Measurements from ENCODE around the gene DROSHA.
A peak's percentile ranks its signal among the peaks of the same experiment; 100 is the strongest.

DROSHA gene

DNA sequence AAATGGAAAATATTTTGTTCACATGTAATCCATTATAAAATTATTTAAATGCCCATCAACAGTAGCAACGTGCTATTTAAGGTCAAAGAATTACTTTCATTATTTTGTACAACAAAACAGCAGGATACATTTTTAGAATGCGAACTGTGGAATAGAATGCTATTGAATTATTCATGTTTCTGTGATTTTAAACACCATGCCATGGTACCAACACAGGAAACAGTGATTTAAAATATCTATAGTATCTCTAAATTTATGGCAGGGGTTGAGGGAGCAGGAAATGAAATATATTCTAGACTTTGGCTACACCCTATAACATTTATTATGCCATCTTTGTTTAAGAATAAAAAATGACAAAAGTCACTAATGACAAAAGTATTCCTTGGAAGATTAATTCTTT lies 62.4 kb downstream of the DROSHA start:
- DNase-seq, result no peak

DNA sequence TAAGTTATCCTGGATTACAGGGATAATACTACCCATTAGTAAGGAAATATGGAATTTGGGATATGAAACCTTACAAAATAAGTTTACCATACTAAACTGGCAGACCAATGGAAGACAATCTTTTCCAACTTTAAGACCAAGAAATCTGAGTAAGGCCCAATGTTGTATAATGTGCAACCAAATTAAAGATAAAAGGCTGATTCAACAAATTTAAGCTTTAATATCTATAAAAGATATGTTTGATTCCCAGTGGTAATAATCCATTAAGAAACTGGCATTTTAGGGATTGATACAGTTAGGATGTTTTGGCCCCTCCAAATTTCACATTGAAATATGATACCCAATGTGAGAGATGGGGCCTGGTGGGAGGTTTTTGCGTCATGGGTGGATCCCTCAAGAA lies 66.6 kb downstream of the DROSHA start:
- DNase-seq, result no peak

DNA sequence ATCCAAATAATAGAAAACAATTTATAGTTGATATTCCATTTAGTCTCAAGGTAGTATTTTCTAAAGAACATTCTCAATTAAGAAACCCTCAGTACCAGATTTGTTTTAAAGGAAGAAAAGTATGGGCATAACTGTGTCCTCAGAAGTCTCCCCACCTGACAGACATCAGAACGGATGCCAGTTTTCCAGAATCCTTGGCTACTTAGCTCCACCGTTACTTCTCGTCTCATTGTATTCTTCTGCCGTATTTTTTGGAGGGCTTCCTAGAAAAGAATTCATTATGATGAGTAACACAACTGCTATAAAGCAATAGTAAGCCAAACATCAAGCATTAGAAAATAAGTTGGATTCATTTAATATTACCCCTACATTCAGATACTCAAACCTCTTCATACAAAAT lies 67.8 kb downstream of the DROSHA start:
- DNase-seq, result no peak

DNA sequence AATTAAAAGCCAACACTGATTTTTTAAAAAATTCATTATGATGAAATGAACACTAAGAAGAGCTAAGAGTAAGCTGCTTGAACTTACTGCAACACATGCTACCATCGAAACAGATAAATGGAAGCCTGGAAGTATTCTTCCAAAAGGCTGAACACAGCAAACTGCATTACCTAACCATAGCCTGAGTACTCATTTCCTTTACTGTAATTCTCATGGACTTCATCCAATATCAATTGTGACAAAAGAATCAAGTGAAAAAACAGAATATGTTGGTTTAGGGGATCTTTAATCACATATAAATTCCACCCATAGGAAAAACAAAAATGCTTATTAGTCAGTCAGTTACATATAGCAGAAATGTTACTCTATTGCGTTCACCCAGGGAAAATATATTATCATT lies 68.5 kb downstream of the DROSHA start:
- no peak for DNase-seq

DNA sequence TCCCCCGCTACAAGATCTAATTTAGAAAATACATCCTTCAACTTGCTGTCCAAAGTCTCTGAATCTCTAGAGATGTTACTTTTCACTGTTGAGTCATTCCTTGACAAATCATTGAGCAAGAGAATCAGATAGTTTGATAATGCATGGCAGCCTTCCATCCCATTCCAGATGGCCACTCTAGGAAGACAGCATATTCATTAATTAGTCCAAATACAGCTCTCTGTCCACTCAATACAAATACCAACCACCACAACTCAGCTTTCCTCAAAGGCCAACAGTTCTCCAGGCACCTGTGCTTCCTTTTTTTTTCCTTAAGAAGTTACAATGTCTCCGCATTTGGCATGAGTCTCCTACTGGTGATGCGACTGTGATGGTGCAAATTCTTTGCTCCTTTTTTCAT lies 72.3 kb downstream of the DROSHA start:
- no peak for DNase-seq

DNA sequence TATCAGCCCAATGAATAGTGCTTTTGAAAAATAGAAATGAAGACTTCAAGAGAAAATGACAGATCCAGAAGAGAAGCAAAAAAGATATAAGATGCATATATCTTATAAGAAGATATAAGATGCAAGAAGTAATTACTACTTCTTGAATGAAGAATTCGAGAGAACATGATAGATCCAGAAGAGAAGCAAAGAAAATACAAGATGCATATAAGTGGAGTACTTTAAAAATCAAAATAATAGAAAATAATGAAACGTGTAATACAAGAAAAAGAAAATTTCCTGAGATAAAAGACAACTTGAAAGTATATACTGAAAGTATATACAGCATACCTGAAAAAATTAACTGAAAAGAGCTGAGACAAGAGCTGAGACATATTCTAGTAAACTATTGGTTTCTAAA lies 76.7 kb downstream of the DROSHA start:
- no peak for DNase-seq

DNA sequence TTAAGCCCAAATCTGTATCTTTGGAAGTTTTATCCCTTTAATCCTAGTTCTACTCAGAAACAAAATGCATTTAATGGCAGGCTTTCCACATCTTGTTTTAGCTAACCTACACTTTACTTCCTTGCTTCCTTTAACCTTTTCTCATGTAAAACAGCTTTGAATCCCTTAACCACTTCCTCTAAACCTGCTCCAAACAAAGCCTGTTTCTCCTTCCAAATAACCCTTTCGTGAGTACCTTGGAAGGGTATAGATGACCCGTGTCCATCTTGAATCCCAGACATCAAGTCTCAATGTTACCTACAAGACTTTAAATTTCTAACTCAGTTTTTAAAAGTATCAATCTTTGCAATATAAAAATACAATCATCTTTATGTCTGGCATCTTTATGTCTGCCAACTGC lies 78.4 kb downstream of the DROSHA start:
- no peak for DNase-seq

DNA sequence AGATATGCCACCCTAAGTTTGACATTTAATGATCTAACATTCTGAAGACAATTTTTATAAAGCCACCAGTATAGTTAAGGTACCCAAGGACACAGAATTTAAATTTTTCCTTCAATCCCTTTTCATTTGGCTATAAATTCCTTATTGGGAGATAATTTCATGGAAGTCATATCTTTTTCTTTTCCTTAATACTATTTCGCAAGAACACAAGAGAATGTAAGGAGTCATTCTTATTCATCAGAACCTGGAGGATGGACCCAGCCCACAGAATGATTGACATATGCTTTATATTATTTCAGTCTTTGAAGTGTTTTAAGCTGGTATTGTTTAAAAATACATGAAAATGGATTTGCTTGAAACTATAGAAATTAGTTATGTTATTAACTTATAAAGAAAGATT lies 79.6 kb downstream of the DROSHA start:
- no peak for DNase-seq

DNA sequence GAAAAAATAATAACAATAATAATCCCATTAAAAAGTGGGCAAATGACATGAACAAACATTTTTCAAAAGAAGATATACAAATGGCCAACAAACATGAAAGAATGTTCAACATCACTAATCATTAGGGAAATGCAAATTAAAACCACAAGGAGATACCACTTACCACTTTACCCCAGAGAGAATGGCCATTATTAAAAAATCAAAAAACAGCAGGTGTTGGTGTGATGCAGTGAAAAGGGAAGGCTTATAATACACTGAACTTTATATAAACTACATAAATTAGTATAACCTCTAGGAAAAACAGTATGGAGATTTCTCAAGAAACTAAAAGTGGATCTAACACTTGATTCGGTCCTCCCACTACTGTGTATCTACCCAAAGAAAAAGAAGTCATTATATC lies 81.9 kb downstream of the DROSHA start:
- DNase-seq, result no peak

DNA sequence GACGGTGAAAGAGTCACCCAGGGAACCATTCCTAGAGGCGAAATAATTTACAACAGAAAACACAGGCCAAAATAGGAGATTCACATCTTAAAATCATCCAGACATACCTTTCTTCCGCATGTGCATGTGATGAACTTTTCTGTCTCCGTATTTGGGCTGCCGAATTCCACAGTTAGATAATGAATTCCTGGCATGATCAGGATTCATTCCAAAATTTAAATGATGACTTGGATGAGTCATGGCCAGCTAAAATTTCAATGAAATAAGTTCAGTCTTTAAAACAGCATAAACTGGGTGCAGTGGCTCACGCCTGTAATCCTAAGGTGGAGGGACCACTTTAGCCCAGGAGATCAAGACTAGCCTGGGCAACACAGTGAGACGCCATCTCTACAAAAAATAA lies 82.7 kb downstream of the DROSHA start:
- DNase-seq, result peak in 1 of 56 donors; percentile 2

DNA sequence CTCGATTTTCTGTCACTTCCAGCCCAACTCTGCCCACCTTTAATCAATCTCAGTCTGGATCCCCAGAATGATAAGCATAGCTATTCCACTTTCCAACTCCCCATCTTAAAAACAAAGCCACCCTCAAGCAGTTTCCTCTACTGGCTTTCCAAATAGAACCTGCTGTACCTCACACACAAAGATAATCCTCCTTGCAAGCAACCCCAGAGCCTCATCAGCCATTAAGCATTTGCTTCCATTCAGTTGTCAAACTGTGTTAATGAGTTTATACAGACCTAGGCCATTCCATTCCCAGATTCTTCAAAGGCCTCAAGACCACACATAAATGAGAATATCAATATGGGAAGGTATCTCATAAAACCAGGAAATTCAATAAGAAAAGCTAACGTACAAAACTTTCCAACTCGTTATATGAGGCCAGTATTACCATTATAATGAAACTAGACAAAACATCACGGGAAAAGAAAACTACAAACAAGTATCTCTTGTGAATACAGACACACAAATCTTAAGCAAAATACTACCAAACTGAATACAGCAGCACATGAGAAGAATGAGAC lies 86.8 kb downstream of the DROSHA start:
- no peak for DNase-seq

DNA sequence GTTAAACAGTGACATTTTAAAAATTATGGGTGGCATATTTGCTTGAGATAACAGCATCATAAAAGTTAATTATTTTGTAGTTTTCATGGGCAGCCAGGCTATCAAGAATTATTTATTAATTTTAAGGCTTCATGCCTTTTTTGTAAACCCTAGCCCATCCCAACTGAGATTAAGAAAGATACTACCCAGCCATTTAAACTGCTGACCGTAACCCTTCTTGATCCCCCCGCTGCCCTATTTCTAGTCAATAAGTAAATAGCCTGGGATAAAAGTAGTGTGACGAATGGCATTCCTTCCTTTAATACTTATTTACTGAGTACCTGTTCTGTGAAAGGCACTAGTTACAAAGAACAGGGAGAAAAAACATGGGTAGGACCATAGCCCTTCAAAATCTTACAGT lies 88.3 kb downstream of the DROSHA start:
- no peak for DNase-seq

DNA sequence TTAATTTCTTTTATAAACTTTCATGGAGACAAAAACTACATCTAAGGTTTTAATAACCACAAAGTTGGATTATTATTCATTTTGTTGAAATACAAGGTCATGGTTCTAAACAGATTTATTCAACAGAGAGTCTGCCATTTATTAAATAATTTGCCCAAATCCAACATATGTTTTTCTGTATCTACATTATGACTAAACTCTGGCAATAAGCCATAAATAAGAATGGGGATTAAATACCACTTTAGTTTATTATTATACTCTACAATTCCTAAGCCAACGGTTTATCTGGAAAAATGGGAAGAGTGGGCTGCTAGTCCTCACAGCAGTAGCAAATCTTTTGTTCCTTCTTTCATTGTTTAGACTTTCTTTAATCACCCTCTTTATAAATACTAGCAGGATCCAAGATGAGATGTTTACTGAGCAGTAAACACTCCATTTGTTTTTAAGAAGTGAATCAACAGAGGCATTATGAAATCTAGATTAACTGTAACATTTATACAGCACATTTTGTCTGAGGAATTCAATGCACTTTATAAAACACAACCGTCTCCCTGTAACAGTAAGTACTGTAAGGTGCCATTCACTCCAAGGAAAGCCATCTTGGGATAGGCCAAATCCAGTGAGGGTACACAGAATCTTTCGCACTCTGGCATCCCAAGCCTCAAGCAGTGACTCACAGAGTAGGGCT lies 89.7 kb downstream of the DROSHA start:
- DNase-seq, result no peak

DNA sequence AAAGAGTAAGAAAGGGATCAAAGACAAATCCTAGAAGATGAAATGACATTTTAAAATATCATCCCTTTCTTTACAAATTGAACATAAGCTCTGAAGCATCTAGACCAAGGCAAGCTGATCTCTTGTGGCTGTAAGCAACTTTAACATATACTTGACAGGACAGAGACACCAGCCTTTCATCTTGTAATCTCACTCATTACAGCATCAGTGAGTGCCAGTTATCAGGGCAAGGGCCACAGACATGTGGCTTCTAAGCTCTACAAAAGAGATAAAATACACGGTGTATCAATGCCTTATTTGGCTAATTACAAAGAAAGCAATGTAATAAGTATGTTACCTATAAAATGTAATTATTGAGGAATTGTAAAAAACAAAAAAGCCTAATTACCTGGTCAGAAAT lies 95.0 kb downstream of the DROSHA start:
- no peak for DNase-seq

DNA sequence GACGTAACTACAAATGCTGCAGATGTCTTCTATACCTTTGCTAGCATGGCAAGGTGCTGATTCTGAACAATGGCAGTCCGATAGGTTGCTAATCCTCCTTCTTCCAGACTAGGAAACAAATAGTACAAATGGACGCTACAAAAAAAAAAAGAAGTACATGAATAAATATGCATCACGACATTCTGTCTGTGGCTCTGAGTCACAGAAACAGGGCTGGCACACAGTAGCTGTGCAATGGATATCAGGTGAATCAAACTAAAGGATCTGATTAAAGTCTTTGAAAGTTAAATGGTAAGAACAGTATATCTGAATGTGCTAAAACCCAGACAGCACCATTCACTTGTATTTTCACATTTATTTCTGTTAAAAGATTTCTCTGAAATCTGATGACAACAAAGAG lies 96.2 kb downstream of the DROSHA start:
- DNase-seq, result no peak

DNA sequence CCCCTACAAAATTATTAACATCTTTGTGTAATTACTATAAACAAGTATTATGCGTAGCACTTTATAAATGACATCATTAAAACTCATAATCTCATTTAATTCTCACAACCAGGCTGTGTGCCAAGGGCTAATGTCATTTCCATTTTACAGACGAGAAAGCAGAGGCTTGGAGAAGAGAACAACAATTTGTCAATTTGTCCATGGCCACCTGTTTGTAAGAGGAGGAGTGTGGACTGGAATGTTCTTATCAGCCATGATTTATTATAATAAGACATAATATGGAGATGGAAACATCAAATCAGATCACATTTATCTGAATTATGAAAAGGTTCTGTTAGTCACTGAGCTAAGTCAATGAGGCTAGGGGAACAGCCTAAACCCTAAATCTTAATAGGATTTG lies 97.0 kb downstream of the DROSHA start:
- no peak for DNase-seq

DNA sequence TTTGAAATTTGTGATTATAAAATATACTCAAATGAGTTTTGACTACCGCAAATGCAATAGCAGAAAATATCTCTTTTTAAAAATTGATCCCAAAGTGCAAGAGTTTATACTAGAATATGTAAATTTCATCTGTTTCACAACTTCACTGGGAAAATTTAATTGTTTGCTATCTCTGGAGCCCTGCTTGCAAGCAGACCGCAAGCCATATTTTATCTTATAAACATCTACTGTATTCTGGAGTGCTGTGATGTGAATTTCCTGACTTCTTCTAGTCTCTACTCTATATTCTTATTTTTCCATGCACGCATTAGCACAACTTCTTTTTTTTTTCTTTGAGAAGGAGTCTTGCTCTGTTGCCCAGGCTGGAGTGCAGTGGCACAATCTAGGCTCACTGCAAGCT lies 98.7 kb downstream of the DROSHA start:
- DNase-seq, result no peak

DNA sequence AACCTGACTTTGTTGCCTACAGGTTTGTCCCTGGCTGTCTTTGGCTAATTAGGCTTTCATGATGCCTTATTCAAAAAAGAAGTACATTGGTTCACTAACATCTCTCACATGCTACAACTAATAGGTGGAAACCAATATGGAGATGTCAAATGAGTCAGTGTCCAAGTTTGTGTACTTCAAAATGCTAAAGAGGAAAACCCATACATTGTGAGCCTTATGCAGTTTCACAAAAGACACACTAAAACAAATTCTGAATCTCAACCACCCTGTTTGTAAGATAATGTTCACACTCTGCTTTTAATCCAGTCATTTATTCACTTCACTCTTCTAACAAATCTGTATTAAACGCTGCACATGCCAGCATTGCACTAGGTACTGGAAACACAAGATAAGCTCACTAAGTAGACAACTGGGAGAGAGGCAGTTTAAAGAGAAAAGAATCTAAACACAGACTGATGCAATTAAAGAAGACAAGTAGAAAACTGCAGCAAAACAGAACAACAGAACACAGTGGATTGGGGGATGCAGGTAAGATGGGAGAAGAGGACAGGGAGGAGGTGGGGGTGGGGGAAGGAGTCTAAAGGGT lies 104.1 kb downstream of the DROSHA start:
- DNase-seq, result no peak

DNA sequence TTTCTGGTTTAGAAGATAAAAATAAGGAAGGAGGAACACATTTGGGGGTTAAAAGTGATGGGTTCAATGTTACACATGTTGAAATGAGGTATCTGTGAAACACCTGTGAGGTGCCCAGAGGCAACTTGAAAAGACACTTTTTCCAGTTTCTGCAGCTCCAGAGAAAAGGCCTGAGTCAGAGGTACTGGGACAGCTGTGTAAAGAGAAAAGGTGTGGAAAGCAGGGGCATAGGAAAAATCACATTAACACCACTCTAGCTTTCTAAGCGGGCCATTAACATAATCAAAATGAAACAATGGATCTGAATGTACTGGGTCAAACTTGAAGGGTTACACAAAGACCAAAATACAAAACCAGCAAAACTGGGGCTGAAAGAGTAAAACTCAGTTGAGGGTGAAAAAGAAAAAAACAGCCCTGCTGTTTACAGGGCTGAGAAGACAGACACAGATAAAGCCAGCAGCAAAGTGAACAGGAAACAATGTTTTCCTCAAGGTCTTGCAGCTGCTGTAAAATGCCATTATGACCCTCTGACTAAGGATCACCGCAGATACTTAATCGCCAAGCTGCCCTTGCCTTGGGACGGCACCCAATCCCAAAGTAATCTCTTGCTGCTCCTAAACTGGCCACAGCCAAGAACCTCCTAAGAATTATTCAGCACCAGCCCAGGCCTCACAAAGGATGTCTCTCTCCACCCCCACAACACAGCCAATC lies 104.7 kb downstream of the DROSHA start:
- DNase-seq, result no peak

DNA sequence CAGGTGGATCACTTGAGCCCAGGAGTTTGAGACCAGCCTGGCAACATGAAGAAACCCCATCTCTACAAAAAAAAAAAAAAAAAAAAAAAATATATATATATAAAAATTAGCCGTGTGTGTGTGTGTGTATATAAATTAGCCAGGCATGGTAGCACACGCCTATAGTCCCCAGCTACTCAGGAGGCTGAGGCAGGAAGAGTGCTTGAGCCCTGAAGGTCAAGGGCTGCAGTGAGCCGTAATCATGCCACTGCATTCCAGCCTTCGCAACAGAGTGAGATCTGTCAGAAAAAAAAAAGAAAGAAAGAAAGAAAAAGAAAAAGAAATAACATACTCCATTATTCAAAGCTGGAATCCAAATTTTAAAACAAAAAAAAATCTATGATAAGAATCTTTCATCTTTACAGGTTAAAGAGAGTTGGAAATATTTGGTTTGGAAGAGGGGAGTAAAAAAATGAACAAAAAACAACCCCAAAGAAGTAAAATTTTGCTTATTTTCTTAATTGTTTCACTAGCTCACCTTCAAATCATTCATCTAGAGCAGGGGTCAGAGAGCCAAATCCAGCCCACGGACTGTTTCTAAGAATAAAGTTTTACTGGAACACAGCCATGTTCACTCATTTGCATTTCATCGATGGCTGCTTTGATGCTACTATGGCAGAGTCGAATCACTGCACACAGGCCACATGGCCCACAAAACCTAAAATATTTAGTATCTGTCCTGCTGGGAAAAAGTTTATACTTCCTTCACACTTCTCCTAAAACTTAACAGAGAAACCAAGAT lies 109.9 kb downstream of the DROSHA start:
- no peak for DNase-seq

DNA sequence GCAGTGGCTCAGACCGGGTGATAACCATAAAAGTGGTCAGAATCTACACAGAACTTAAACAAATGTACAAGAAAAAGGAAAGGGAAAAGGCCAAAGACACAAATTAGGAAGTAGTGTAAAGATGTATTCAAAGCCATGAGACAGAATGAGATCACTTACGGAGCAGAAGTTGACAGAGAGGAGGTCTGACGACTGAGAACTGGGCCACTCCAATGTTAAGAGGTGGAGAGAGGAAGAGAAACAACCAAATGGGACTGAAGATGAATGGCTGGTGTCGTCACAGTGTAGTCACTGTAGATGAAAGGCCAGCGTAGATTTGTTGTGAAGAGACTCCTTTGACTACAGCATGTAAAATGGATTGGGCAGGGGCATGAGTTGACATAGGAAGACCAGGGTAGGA lies 114.4 kb downstream of the DROSHA start:
- no peak for DNase-seq

DNA sequence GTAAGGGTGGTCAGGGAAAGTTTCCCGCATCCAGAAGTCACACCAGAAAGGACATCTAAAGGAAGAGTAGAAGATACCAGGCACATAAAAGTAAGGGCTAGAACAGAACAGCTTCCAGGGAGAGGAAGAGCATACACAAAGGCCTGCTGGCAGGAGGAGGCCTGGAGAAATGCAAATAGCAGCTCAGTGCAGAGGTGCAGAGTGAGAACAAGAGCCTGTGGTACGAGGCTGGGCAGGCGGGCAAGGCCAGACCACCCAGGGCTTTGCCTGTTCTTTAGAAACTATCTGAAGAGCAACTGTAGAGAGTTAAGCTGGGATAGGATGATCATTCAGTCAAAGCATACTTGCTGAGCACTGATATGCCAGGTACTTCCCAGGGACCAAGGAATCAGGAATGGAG lies 115.3 kb downstream of the DROSHA start:
- no peak for DNase-seq
